GM19397 (cell line): ENCODE results near the gene MUCL3.
"Not testable (repeated sequence)": the region's sequence is repeated elsewhere in the genome, so short reads cannot be mapped to it uniquely, and the experiment has no call there.

ENCODE experiments used
- ATAC-seq: cut with Tn5 transposase; IDR thresholded peaks from one replicate; pipeline ENCODE4 v1.9.1; 2021; ENCODE audit warnings: mild to moderate bottlenecking, moderate library complexity; ENCODE audit not compliant: unreplicated experiment

Gene MUCL3

GRCh38 chr6:30912746-30913520 lies 27.8 kb upstream of the MUCL3 start:
- ATAC-seq = no peak

- no peak for ATAC-seq
Measured at GRCh38 chr6:30913721-30914075, 27.1 kb upstream of the MUCL3 start.

- peak; percentile 91 for ATAC-seq
Measured at GRCh38 chr6:30914076-30914853, 26.5 kb upstream of the MUCL3 start, which contains the start of gene VARS2. VARS2 (plus strand) TSS chr6:30914238; CDS start chr6:30914837, 599 bp downstream.

- no peak for ATAC-seq
Measured at GRCh38 chr6:30914854-30915590, 25.8 kb upstream of the MUCL3 start.

- no peak for ATAC-seq
Measured at GRCh38 chr6:30915591-30915946, 25.2 kb upstream of the MUCL3 start.

- no peak for ATAC-seq
Measured at GRCh38 chr6:30917041-30917440, 23.7 kb upstream of the MUCL3 start.

GRCh38 chr6:30917487-30917886 lies 23.3 kb upstream of the MUCL3 start:
- no peak for ATAC-seq

- ATAC-seq = no peak
Measured at GRCh38 chr6:30918670-30919069, 22.1 kb upstream of the MUCL3 start.

- no peak for ATAC-seq
Measured at GRCh38 chr6:30922447-30922852, 18.3 kb upstream of the MUCL3 start.

GRCh38 chr6:30924040-30924627 lies 16.6 kb upstream of the MUCL3 start:
- ATAC-seq = not testable (repeated sequence)

GRCh38 chr6:30926644-30927043 lies 14.1 kb upstream of the MUCL3 start:
- no peak for ATAC-seq

GRCh38 chr6:30927080-30927479 lies 13.7 kb upstream of the MUCL3 start:
- ATAC-seq = not testable (repeated sequence)

GRCh38 chr6:30928677-30929076 lies 12.1 kb upstream of the MUCL3 start:
- ATAC-seq = no peak

- ATAC-seq = no peak
Measured at GRCh38 chr6:30930506-30930905, 10.3 kb upstream of the MUCL3 start.

GRCh38 chr6:30931272-30931671 lies 9.5 kb upstream of the MUCL3 start:
- no peak for ATAC-seq

GRCh38 chr6:30931969-30932645 lies 8.7 kb upstream of the MUCL3 start, which contains the start of gene SFTA2:
SFTA2 (minus strand) TSS chr6:30932170; CDS start chr6:30932096, 74 bp downstream.
- no peak for ATAC-seq

- no peak for ATAC-seq
Measured at GRCh38 chr6:30932665-30933365, 8.0 kb upstream of the MUCL3 start.

- no peak for ATAC-seq
Measured at GRCh38 chr6:30935018-30935417, 5.8 kb upstream of the MUCL3 start.

- no peak for ATAC-seq
Measured at GRCh38 chr6:30937265-30937664, 3.5 kb upstream of the MUCL3 start.

GRCh38 chr6:30938730-30939129 lies 2.0 kb upstream of the MUCL3 start:
- no peak for ATAC-seq
